IMR-90 (cell line): ENCODE measurements around the gene JMJD8.

Experiments used
- BHLHE40 ChIP-seq: fragments of 150-350 bp; IDR thresholded peaks from 2 replicates; pipeline ENCODE4 v1.6.1; 2016; ENCODE audit warnings: mild to moderate bottlenecking, low read depth, low read length
- CEBPB ChIP-seq: IDR thresholded peaks from 2 replicates; pipeline ENCODE4 v1.6.1; 2012; ENCODE audit warnings: low read depth, low read length, improper control_type of control experiment
- CHD1 ChIP-seq: IDR thresholded peaks from 2 replicates; pipeline ENCODE4 v1.6.1; 2012; ENCODE audit warnings: low read depth, low read length, improper control_type of control experiment
- CTCF ChIP-seq: conservative IDR thresholded peaks from 2 replicates; pipeline ENCODE4 v1.5.1; 2012; ENCODE audit warnings: mild to moderate bottlenecking, low read depth, low read length, improper control_type of control experiment
- ELK1 ChIP-seq: fragments of 150-350 bp; IDR thresholded peaks from 2 replicates; pipeline ENCODE4 v1.6.1; 2016; ENCODE audit warnings: low read depth, mild to moderate bottlenecking, low read length, moderate library complexity, borderline replicate concordance
- MAFK ChIP-seq: IDR thresholded peaks from 2 replicates; pipeline ENCODE4 v1.6.1; 2012; ENCODE audit warnings: low read depth, low read length, improper control_type of control experiment
- MAZ ChIP-seq: IDR thresholded peaks from 2 replicates; pipeline ENCODE4 v1.6.1; 2012; ENCODE audit warnings: low read depth, mild to moderate bottlenecking, low read length, improper control_type of control experiment, moderate library complexity, borderline replicate concordance
- MXI1 ChIP-seq: IDR thresholded peaks from 2 replicates; pipeline ENCODE4 v1.6.1; 2012; ENCODE audit warnings: low read depth, mild to moderate bottlenecking, low read length, moderate library complexity, borderline replicate concordance
- NFE2L2 ChIP-seq: fragments of 150-350 bp; IDR thresholded peaks from 2 replicates; pipeline ENCODE4 v1.6.1; 2016; ENCODE audit warnings: low read depth, mild to moderate bottlenecking, low read length
- POLR2A ChIP-seq: IDR thresholded peaks from 2 replicates; pipeline ENCODE4 v1.6.1; 2012; ENCODE audit warnings: mild to moderate bottlenecking, low read depth, low read length
- RAD21 ChIP-seq: IDR thresholded peaks from 2 replicates; pipeline ENCODE4 v1.6.1; 2012; ENCODE audit warnings: low read length, improper control_type of control experiment
- RFX5 ChIP-seq: IDR thresholded peaks from 2 replicates; pipeline ENCODE4 v1.8.0; 2012; ENCODE audit warnings: low read depth, mild to moderate bottlenecking, low read length, moderate library complexity
- SMC3 ChIP-seq: fragments of 150-350 bp; IDR thresholded peaks from 2 replicates; pipeline ENCODE4 v1.6.1; 2016; ENCODE audit warnings: low read depth, mild to moderate bottlenecking, antibody characterized with exemption, low read length, moderate library complexity
- TF ChIP-seq, protein P1 (sequence below): fragments of 150-350 bp; IDR thresholded peaks from 2 replicates; pipeline ENCODE4 v1.6.1; 2017; ENCODE audit warnings: mild to moderate bottlenecking, antibody characterized with exemption, low read length, low read depth

- TF ChIP-seq CTCF (peak; percentile 37), POLR2A (no peak), MXI1 (no peak), MAZ (peak; percentile 61; the same call in 1 of the 2 replicates), CEBPB (no peak), MAFK (no peak), RFX5 (no peak), RAD21 (peak; percentile 23), CHD1 (no peak), ELK1 (no peak), SMC3 (peak; percentile 27; the same call in 1 of the 2 replicates), NFE2L2 (no peak), BHLHE40 (peak; percentile 87)
- TF ChIP-seq, protein P1, sequence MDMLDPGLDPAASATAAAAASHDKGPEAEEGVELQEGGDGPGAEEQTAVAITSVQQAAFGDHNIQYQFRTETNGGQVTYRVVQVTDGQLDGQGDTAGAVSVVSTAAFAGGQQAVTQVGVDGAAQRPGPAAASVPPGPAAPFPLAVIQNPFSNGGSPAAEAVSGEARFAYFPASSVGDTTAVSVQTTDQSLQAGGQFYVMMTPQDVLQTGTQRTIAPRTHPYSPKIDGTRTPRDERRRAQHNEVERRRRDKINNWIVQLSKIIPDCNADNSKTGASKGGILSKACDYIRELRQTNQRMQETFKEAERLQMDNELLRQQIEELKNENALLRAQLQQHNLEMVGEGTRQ: 0 out of 2 replicates have a peak, but pooled peaks have one; percentile 9
Observed at GRCh38 chr16:660459-661183, 23.5 kb downstream of the JMJD8 start.
